GM19240 (cell line): ENCODE results near the gene TMEM144.

ENCODE experiments used
- DNase-seq: peaks from one replicate; pipeline ENCODE4 v3.0.0; 2011; ENCODE audit warnings: low spot score; ENCODE audit not compliant: insufficient read length

TMEM144 gene

GRCh38 chr4:158295053-158295452 is 84.8 kb downstream of the TMEM144 start:
- no peak for DNase-seq

GRCh38 chr4:158297866-158298265 is 87.6 kb downstream of the TMEM144 start:
- DNase-seq = no peak

DNA sequence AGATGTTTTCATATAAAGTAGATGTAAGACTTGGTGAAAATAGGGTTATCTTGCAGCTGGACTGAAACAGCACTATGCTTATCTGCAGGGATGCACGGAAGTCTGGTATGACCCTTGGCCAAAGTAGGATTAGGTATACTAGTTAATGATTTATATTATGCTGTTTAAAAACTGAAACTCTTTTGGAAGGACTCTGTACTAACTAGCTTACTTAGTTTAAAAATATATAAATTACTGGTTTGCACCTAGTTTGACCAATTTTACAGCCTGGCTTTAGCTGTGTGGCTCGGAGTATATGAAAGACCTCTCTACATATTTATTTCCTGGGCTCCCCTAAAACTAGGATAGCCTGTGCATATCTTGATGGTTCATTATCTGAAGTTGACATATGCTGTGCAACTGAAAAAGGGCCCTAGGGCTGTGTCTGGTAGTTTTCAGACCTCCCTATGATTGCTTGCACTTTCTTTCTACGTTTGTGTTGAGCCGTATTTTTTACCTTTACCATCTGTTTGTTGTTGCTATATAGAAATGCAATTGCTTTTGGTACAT is 89.2 kb downstream of the TMEM144 start:
- no peak for DNase-seq

DNA sequence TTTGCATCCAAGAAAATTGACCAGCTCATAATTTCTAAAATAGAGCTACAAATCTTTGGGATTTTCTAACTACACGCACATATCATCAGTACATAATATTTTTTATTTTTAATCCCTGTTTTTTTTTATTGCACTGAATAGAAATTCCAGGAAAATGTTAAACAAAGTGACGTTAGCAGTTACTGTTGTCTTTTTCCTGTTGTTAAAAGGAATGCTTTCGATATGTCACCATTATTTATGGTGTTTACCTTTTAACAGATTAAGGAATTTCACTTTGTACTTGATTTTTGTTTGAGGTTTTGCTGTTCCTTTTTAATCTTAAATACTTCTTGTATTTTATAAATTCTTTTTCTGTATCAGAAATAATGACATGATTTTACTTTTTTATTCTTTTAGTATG is 89.7 kb downstream of the TMEM144 start:
- DNase-seq = no peak

DNA sequence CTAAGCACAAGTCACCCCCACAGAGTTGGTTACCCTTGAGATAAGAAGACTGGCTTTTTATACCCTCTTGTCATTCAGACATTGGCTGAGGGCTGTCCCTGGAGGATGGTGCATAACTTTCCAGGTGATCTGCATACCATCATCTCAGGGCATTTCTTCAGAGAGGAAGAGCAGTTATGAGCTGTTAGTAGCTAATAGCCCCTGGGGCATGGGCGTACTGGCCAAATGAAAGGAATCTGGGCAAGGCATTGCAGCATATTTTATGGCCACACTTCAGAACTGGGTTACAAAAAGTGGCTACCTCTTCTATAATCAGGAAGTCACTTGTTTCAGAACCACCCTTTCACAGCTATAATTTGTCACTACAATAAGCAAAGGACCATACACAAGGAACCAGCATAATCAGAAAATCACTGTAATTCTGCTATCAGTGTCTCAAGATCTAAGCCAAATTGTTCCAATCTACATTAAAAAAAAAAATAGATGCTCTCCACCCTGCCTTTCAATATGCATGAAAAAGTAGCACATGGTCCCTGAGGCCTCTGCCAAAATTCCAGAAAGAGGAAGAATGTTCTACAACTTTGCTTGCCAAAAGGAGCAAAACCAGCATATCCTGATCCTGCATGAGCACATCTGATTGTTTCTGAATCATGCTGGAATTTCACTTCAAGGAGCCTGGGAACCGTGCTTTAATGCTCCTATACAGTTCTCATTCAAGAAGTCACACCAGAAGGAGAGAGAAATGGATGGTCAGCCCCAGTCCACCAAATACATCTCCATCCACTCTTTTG is 92.0 kb downstream of the TMEM144 start:
- DNase-seq = no peak

GRCh38 chr4:158304694-158305093 is 94.4 kb downstream of the TMEM144 start:
- DNase-seq = no peak
